NCI-H345 (cell line): ENCODE data around the gene ZNHIT2.

Source experiments
- DNase-seq: peaks from one replicate; lab custom pipeline; 2025; lab: John Stamatoyannopoulos, UW

ZNHIT2 gene

DNA sequence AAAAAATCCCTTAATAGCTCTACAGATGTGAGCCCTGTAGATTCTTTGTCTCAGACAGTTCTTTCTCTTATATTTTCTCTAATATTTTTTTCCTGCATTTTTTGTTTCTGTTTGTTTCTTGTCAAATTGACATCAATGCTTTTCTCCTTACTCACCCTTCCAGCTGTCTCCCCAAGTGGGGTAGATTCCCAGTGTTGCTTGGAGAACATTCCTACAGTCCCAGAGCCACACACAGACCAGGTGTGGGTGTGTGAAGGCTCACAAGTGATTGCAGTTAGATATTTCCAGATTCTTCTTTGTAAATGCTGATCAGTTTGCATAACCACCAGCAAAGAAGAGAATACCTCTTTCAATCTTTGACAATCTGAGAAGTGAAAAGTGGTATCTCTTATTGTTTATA, 14.0 kb downstream of the ZNHIT2 start:
- DNase-seq = no peak

DNA sequence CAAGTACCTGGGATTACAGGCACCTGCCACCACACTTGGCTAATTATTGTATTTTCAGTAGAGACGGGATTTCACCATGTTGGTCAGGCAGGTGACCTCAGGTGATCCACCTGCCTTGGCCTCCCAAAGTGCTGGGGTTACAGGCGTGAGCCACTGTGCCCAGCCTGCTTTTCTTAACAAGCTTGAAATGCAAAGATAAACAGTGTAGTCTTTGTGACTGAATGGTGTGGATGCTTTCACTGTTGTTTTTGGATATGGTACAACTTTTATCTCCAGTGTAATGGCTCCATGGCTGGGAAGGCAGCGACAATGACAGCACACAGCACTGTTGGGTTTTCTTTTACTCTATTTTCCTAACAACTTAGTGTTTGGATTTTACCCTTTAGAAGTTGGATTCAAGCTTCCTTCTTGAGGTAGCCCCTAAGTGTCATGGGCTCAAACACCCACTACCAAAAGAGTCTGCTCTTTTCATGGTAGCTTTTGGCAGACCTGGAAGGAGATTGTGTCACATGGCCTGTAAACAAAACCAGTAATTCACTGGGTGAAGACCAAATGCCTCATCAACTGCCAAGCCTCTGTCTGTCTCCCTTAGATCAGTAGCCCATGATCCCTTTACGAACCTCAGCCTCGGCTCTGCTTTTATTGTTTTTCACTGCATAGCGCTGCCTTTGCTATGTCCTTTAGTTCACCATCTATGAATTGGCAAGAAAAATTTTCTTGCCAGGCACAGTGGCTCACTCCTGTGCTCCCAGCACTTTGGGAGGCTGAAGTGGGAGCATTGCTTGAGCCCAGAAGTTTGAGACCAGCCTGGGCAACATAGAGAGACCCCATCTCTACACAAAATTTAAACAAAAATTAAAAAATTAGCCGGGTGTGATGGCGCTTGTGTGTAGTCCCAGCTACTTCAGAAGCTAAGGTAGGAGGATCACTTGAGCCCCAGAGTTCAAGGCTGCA, 15.1 kb downstream of the ZNHIT2 start:
- no peak for DNase-seq

DNA sequence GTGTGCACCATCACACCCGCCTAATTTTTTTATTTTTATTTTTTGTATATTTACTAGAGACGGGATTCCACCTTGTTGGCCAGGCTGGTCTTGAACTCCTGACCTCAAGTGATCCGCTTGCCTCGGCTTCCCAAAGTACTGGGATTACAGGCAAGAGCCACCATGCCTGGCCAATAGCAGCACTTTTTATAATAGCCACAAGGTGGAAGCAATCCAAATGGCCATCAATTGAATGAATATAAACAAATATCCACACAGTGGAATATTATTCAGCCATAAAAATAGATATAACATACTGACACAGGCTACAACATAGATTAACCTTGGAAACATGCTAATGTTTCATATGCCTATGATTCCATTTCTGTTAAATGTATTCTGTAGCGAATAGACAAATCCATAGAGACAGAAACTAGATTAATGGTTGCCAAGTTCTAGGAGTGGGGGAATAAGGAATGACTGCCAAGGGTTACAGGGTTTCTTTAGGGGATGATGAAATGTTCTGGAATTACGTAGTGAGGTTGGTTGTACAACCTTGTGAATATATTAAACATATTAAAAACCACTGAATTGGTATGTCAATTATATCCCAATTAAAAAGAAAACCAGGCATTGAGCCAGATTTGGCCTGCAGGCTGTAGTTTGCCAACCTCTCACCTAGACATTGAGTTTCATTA, 16.7 kb downstream of the ZNHIT2 start:
- DNase-seq = no peak

DNA sequence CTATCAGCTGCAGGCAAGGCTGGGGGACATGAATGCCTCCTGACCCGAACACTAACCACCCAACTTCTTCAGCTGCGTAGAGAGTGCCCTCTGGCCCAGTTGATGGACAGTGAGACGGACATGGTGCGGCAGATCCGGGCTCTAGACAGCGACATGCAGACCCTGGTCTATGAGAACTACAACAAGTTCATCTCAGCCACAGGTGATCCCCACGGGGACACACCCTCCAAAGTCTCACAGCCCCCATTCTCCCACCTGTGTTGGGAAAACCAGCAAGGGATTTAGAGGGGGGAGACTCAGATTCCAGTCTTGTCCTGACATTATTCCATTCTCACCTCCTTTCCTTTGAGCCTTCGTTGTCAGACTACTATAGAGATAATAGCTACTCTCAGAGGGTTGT, 20.6 kb downstream of the ZNHIT2 start:
- no peak for DNase-seq

DNA sequence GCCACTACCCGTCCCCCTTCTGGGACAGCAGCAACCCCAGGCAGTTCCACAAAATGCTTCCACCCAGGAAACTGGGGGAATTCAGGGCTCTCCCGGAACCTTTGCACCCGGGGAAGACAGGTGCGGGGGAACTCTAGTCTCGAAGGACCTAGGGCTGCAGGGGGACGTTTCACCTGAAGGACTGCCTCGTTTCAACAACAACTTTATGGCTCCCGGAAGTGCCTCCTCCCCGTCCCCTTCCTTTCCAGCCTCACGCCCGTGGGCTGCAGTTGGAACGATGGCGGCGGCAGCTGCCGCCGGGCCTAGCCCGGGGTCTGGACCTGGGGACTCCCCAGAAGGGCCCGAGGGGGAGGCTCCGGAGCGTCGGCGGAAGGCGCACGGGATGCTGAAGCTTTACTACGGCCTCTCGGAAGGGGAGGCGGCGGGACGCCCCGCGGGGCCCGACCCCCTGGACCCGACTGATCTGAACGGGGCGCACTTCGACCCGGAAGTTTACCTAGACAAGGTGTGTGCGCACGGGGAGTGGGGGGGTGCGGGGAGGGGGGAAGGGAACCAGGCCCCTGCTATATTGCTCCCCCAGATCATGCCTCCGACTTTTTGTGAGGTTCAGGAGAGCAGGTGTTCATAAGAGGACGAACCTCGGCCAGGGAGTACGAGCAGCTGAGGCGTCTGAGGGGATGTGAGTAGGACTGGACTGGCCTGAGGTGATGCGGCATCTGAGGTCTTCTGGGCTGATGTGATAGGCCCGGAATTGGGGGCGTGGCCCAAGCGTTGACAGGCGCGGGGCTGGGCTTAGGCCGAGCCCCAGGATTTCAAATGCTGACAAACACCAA, 21.3 kb downstream of the ZNHIT2 start, which contains the start of gene VPS51:
Gene VPS51 (plus strand): TSS at position 241 of the 833 bp plus-strand sequence. CDS start 37 bp downstream, at position 278.
- peak; percentile 92 for DNase-seq

- no peak for DNase-seq
These were observed 22.1 kb downstream of the ZNHIT2 start for GRCh38 chr11:65095427-65095826.

DNA sequence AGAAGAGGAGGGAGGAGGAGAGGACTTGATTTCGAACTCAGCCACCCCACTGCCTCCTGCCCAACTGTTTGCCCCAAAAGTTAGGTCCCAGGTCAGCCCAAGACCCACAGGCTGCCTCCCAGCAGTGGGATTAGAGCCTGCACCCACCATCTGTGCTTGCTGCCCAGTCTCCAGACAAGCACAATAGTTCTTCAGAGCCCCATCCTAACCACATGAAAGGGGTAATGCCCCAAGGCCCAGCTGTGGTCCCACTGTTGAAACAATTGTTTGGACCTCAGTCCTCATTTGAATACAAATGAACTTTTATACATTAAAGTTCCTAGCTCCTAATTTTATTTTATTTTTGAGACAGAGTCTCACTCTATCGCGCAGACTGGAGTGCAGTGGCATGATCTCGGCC, 26.9 kb downstream of the ZNHIT2 start:
- no peak for DNase-seq

GRCh38 chr11:65089621-65090020, 27.9 kb downstream of the ZNHIT2 start:
- no peak for DNase-seq

DNA sequence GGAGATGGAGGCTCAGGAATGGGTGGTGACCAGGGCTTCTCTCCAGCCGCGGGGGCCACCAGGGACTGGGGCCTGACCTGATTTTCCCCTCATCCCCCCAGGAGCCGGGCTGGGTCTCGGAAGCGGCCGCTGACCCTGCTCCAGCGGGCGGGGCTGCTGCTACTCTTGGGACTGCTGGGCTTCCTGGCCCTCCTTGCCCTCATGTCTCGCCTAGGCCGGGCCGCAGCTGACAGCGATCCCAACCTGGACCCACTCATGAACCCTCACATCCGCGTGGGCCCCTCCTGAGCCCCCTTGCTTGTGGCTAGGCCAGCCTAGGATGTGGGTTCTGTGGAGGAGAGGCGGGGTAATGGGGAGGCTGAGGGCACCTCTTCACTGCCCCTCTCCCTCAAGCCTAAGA, 29.7 kb downstream of the ZNHIT2 start:
- DNase-seq = no peak

DNA sequence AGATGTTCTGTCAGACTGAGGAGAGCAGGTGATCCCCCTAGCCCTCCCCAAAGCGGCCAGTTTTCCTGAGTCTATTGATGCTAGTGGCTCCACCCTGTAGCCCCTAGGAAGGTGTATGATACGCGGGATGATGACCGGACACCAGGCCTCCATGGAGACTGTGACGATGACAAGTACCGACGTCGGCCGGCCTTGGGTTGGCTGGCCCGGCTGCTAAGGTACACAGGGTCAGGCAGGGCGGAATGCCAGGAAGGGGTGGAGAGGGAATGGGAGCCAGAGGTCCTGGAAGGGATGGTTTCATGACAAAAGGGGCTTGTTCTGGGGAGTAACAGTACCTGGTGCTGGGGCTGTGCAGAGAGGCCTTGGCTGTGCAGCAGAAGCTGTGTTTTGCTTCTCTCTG, 30.3 kb downstream of the ZNHIT2 start:
- no peak for DNase-seq

- no peak for DNase-seq
These were observed 30.7 kb downstream of the ZNHIT2 start for GRCh38 chr11:65086809-65087208.

DNA sequence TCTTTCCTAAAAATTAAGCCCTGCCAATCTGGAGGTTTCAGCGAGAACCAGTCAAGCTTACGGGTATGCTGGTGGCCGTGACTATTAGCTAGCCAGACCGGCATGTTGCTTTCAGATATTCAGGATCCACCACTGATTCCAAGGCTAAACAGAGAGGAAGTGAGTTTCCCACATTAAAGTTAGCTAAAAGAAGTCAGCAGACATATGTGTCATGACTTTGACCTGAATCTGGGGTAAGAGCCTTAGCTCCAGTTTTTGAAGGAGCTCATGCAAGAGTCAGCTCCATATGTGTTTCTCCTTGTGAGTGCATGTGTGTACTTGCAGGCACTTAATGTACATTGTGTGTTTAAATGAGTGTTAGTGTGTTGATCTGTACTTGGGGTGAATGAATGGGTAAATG, 32.1 kb downstream of the ZNHIT2 start:
- DNase-seq = no peak

DNA sequence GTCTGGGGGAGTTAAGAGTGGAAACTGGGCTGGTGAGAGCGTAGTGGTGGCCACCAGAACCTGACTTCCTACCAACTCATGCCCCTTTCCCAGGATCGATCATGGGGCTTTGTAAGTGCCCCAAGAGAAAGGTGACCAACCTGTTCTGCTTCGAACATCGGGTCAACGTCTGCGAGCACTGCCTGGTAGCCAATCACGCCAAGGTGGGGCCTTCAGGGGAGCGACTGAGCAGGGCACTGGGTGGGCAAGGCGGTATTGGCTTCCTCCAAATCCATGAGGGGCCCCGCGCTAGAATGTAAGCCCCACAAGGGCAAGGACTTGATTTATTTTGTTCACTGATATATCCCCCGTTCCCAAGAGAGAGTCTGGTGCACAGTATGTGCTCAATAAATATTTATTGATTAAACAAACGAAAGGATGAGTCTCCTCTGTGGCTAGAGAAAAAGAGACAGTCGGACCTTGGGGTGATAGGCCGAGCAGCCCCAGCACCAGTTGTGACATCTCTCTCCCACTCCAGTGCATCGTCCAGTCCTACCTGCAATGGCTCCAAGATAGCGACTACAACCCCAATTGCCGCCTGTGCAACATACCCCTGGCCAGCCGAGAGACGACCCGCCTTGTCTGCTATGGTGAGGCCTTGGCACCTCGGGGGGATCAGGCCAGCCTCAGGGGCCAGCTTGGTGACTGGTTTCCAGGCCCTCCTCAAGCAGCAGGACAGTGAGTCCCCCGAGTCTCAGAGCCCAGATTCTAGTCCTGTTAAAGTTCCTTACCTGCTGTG, 32.7 kb downstream of the ZNHIT2 start:
- no peak for DNase-seq

- peak; percentile 96 for DNase-seq
These were observed 33.5 kb downstream of the ZNHIT2 start, which contains the start of the genes CDCA5 and ZFPL1 for GRCh38 chr11:65083834-65084597. Gene CDCA5, minus strand, starts transcription at chr11:65084040. Its CDS starts 62 bp downstream, at chr11:65083978. Gene ZFPL1, plus strand, starts transcription at chr11:65084222. Its CDS starts 477 bp downstream, at chr11:65084699.

- no peak for DNase-seq
These were observed 34.2 kb downstream of the ZNHIT2 start for GRCh38 chr11:65083134-65083833.

DNA sequence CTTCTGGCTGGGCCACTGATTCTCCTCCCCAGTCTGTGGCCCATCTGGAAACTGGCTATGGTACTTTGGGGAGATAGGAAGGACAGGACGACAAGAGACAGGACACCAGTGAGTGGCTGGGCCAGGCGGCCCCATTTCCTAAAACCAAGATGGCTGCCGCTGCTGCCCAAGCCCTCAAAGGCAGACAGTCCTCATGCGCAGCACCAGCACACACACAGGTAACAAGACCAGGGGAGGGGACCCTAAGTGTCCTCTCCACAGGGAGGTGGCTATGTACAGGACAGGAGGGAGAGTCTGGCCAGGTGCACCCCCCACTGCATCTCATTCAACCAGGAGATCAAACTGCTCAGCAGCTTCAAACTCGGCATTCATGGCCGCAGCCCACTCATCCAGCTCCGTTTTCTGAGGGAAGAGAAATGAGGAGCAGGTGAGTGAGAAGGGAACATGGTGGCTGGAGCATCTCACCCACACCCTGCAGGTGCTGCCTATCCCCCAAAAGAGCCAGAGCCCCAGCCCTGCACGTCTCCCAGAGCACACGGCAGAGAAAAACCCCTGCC, 38.6 kb downstream of the ZNHIT2 start:
- no peak for DNase-seq

DNA sequence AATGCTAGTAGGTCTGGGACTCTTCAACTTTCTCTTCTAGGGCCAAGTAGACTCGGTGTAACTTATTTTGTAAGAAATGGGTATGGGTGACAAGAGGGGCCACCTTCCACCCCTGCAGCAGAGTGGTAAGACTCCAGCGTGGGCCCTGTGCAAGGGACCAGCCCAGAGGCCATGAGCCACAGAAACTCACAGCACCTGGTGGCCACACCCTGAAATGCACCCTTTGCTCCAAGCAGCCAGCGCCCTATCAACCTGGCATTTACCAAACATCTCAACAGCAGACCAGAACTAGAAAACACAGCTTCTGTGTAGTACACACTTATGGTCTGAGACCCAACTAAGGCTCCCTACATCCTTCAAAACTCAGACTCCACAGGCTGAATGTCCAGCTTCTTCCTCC, 39.4 kb downstream of the ZNHIT2 start:
- DNase-seq = peak; percentile 46

- no peak for DNase-seq
These were observed 40.0 kb downstream of the ZNHIT2 start for GRCh38 chr11:65077451-65077850.

GRCh38 chr11:65072631-65072966, 44.9 kb downstream of the ZNHIT2 start:
- DNase-seq = no peak
